ENCODE results near the gene NAV1.

GRCh38 chr1:201585901-201586300 is 47.0 kb downstream of the NAV1 start:
- TF ChIP-seq CTCF (IDR thresholded peaks at IDR 0.05; ENCODE audit: insufficient read depth, low read length) (no peak), GABPA (IDR thresholded peaks at IDR 0.05; ENCODE audit: low read depth) (no peak), POLR2AphosphoS5 (IDR thresholded peaks at IDR 0.05; ENCODE audit: low read depth) (no peak), SPI1 (IDR thresholded peaks at IDR 0.05; ENCODE audit: borderline replicate concordance, low read depth) (no peak)
- TF ChIP-seq, protein P1, sequence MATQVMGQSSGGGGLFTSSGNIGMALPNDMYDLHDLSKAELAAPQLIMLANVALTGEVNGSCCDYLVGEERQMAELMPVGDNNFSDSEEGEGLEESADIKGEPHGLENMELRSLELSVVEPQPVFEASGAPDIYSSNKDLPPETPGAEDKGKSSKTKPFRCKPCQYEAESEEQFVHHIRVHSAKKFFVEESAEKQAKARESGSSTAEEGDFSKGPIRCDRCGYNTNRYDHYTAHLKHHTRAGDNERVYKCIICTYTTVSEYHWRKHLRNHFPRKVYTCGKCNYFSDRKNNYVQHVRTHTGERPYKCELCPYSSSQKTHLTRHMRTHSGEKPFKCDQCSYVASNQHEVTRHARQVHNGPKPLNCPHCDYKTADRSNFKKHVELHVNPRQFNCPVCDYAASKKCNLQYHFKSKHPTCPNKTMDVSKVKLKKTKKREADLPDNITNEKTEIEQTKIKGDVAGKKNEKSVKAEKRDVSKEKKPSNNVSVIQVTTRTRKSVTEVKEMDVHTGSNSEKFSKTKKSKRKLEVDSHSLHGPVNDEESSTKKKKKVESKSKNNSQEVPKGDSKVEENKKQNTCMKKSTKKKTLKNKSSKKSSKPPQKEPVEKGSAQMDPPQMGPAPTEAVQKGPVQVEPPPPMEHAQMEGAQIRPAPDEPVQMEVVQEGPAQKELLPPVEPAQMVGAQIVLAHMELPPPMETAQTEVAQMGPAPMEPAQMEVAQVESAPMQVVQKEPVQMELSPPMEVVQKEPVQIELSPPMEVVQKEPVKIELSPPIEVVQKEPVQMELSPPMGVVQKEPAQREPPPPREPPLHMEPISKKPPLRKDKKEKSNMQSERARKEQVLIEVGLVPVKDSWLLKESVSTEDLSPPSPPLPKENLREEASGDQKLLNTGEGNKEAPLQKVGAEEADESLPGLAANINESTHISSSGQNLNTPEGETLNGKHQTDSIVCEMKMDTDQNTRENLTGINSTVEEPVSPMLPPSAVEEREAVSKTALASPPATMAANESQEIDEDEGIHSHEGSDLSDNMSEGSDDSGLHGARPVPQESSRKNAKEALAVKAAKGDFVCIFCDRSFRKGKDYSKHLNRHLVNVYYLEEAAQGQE (IDR thresholded peaks at IDR 0.05; ENCODE audit: insufficient replicate concordance, low read depth), result no peak

Measured in HL-60 (cell line).